HEK293 (cell line): Measurements from ENCODE around the gene ADCK2.

Source experiments
- CTCF ChIA-PET: fragments of 350-600 bp; formaldehyde crosslinking; extraction: SDS; loops from one replicate; lab custom pipeline; 2021; ENCODE audit warnings: antibody characterized with exemption; lab: Yijun Ruan, JAX
- POLR2A ChIA-PET: fragments of 300-600 bp; formaldehyde crosslinking; extraction: SDS; loops from one replicate; lab custom pipeline; 2020; ENCODE audit warnings: antibody characterized with exemption, inconsistent platforms; lab: Yijun Ruan, JAX
- H3K27ac ChIP-seq: fragments of 200-500 bp; sonication (Bioruptor generic); 2 replicates; pipeline ENCODE4 v1.5.1; 2014; ENCODE audit warnings: low read depth, low read length, control low read depth, inconsistent platforms; ENCODE audit errors: extremely low read depth
- H3K36me3 ChIP-seq, 2 experiments: fragments of 200-500 bp in 1 of 2; sonication (Bioruptor generic) in 1 of 2; 1 replicate in 1 of 2; 2 replicates in 1 of 2; pipeline ENCODE4 v1.5.1; 2014 to 2017; ENCODE audit warnings: inconsistent platforms in 2 of 2, low read length in 2 of 2; ENCODE audit not compliant: control insufficient read depth in 2 of 2, insufficient read depth in 1 of 2
- H3K4me1 ChIP-seq: fragments of 200-500 bp; sonication (Bioruptor generic); 2 replicates; pipeline ENCODE4 v1.5.1; 2014; ENCODE audit warnings: mild to moderate bottlenecking, low read length, inconsistent platforms; ENCODE audit not compliant: control insufficient read depth, insufficient read depth
- H3K4me3 ChIP-seq: 2 replicates; pipeline ENCODE4 v1.5.1; 2011; ENCODE audit warnings: low read depth, mild to moderate bottlenecking, control low read depth, low read length, moderate library complexity
- H3K9me3 ChIP-seq: fragments of 200-500 bp; sonication (Bioruptor generic); 2 replicates; pipeline ENCODE4 v1.5.1; 2014; ENCODE audit warnings: low read depth, low read length, inconsistent platforms; ENCODE audit not compliant: control insufficient read depth, insufficient read depth
- EGR2 ChIP-seq: fragments of 450-650 bp; formaldehyde crosslinking; IDR thresholded peaks from 2 replicates; pipeline ENCODE4 v1.5.1; 2016; ENCODE audit warnings: low read depth, missing biosample characterization, missing genetic modification characterization
- IKZF3 ChIP-seq: fragments of 450-650 bp; IDR thresholded peaks from 2 replicates; pipeline ENCODE4 v1.5.0; 2018; ENCODE audit warnings: missing biosample characterization, mild to moderate bottlenecking, missing genetic modification characterization, moderate library complexity
- KLF7 ChIP-seq: fragments of 450-650 bp; formaldehyde crosslinking; IDR thresholded peaks from 2 replicates; pipeline ENCODE4 v1.5.1; 2016; ENCODE audit warnings: missing biosample characterization, missing genetic modification characterization, borderline replicate concordance
- KLF9 ChIP-seq: fragments of 450-650 bp; formaldehyde crosslinking; IDR thresholded peaks from 2 replicates; pipeline ENCODE4 v1.5.1; 2016; ENCODE audit warnings: missing biosample characterization, missing genetic modification characterization, low read depth
- PATZ1 ChIP-seq: fragments of 450-650 bp; formaldehyde crosslinking; IDR thresholded peaks from 2 replicates; pipeline ENCODE4 v1.5.1; 2016; ENCODE audit warnings: missing biosample characterization, missing genetic modification characterization
- YY1 ChIP-seq: fragments of 450-650 bp; formaldehyde crosslinking; IDR thresholded peaks from 2 replicates; pipeline ENCODE4 v1.5.1; 2018; ENCODE audit warnings: missing biosample characterization, missing genetic modification characterization
- ZBTB8A ChIP-seq: fragments of 450-650 bp; formaldehyde crosslinking; IDR thresholded peaks from 2 replicates; pipeline ENCODE4 v1.5.1; 2016; ENCODE audit warnings: missing biosample characterization, missing genetic modification characterization
- ZFHX2 ChIP-seq: fragments of 450-650 bp; formaldehyde crosslinking; conservative IDR thresholded peaks from 2 replicates; pipeline ENCODE4 v1.5.1; 2016; ENCODE audit warnings: missing biosample characterization, missing genetic modification characterization
- ZIC2 ChIP-seq: fragments of 450-650 bp; formaldehyde crosslinking; IDR thresholded peaks from 2 replicates; pipeline ENCODE4 v1.5.1; 2016; ENCODE audit warnings: missing biosample characterization, missing genetic modification characterization
- ZNF112 ChIP-seq: fragments of 450-650 bp; formaldehyde crosslinking; IDR thresholded peaks from 2 replicates; pipeline ENCODE4 v1.5.0; 2017; ENCODE audit warnings: missing biosample characterization, missing genetic modification characterization
- ZNF184 ChIP-seq: fragments of 450-650 bp; IDR thresholded peaks from 2 replicates; pipeline ENCODE4 v1.5.1; 2018; ENCODE audit warnings: missing biosample characterization, mild to moderate bottlenecking, missing genetic modification characterization
- ZNF354C ChIP-seq: fragments of 450-650 bp; formaldehyde crosslinking; IDR thresholded peaks from 2 replicates; pipeline ENCODE4 v1.5.1; 2016; ENCODE audit warnings: missing biosample characterization, missing genetic modification characterization, low read depth, borderline replicate concordance
- ZNF398 ChIP-seq: fragments of 450-650 bp; formaldehyde crosslinking; IDR thresholded peaks from 2 replicates; pipeline ENCODE4 v1.5.1; 2017; ENCODE audit warnings: missing biosample characterization, missing genetic modification characterization
- ZNF48 ChIP-seq: fragments of 450-650 bp; formaldehyde crosslinking; IDR thresholded peaks from 2 replicates; pipeline ENCODE4 v1.5.1; 2016; ENCODE audit warnings: missing biosample characterization, missing genetic modification characterization
- ZNF513 ChIP-seq: fragments of 450-650 bp; IDR thresholded peaks from 2 replicates; pipeline ENCODE4 v1.5.1; 2018; ENCODE audit warnings: missing biosample characterization, missing genetic modification characterization
- ZNF555 ChIP-seq: fragments of 450-650 bp; formaldehyde crosslinking; conservative IDR thresholded peaks from 2 replicates; pipeline ENCODE4 v1.5.1; 2017; ENCODE audit warnings: missing biosample characterization, mild to moderate bottlenecking, missing genetic modification characterization, inconsistent platforms
- ZNF561 ChIP-seq: fragments of 450-650 bp; IDR thresholded peaks from 2 replicates; pipeline ENCODE4 v1.5.1; 2018; ENCODE audit warnings: missing biosample characterization, missing genetic modification characterization, borderline replicate concordance
- ZNF707 ChIP-seq: fragments of 450-650 bp; formaldehyde crosslinking; IDR thresholded peaks from 2 replicates; pipeline ENCODE4 v1.5.1; 2016; ENCODE audit warnings: missing biosample characterization, missing genetic modification characterization
- ZNF785 ChIP-seq: fragments of 450-650 bp; formaldehyde crosslinking; IDR thresholded peaks from 2 replicates; pipeline ENCODE4 v1.5.1; 2016; ENCODE audit warnings: missing biosample characterization, missing genetic modification characterization
- TF ChIP-seq, protein P1 (sequence below): fragments of 450-650 bp; formaldehyde crosslinking; IDR thresholded peaks from 2 replicates; pipeline ENCODE4 v1.5.1; 2016; ENCODE audit warnings: missing biosample characterization, missing genetic modification characterization, low read depth
- TF ChIP-seq, protein P2 (sequence below): fragments of 450-650 bp; formaldehyde crosslinking; IDR thresholded peaks from 2 replicates; pipeline ENCODE4 v1.5.1; 2016; ENCODE audit warnings: missing biosample characterization, missing genetic modification characterization
- TF ChIP-seq, protein P3 (sequence below): fragments of 450-650 bp; formaldehyde crosslinking; IDR thresholded peaks from 2 replicates; pipeline ENCODE4 v1.5.1; 2016; ENCODE audit warnings: missing biosample characterization, missing genetic modification characterization

The ADCK2 gene

GRCh38 chr7:140696024-140696679 lies 23.4 kb downstream of the ADCK2 start (continued):
- no peak for TF ChIP-seq KLF7 (tag by site-specific recombination)
- TF ChIP-seq ZBTB8A (tag by site-specific recombination): no peak
- TF ChIP-seq, protein P1, sequence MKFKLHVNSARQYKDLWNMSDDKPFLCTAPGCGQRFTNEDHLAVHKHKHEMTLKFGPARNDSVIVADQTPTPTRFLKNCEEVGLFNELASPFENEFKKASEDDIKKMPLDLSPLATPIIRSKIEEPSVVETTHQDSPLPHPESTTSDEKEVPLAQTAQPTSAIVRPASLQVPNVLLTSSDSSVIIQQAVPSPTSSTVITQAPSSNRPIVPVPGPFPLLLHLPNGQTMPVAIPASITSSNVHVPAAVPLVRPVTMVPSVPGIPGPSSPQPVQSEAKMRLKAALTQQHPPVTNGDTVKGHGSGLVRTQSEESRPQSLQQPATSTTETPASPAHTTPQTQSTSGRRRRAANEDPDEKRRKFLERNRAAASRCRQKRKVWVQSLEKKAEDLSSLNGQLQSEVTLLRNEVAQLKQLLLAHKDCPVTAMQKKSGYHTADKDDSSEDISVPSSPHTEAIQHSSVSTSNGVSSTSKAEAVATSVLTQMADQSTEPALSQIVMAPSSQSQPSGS (tag by site-specific recombination): peak; percentile 96
- TF ChIP-seq EGR2: peak; percentile 31; the same call in 1 of the 2 replicates
- no peak for TF ChIP-seq ZNF354C (tag by site-specific recombination)
- TF ChIP-seq ZNF184 (tag by site-specific recombination): no peak
- TF ChIP-seq, protein P2, sequence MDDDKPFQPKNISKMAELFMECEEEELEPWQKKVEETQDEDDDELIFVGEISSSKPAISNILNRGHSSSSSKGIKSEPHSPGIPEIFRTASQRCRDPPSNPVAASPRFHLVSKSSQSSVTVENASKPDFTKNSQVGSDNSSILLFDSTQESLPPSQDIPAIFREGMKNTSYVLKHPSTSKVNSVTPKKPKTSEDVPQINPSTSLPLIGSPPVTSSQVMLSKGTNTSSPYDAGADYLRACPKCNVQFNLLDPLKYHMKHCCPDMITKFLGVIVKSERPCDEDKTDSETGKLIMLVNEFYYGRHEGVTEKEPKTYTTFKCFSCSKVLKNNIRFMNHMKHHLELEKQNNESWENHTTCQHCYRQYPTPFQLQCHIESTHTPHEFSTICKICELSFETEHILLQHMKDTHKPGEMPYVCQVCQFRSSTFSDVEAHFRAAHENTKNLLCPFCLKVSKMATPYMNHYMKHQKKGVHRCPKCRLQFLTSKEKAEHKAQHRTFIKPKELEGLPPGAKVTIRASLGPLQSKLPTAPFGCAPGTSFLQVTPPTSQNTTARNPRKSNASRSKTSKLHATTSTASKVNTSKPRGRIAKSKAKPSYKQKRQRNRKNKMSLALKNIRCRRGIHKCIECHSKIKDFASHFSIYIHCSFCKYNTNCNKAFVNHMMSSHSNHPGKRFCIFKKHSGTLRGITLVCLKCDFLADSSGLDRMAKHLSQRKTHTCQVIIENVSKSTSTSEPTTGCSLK (tag by site-specific recombination): no peak
- TF ChIP-seq, all 188 proteins: peak for 8

GRCh38 chr7:140696680-140697446 lies 24.1 kb downstream of the ADCK2 start, which contains the start of gene NDUFB2:
TSS of gene NDUFB2 (plus strand) at chr7:140696708. CDS start at chr7:140696745, 37 bp downstream.
- Histone ChIP-seq H3K36me3 (peaks cover 0 to 44% of the 10 kb centered on the region in 2 experiments; a peak in 1 of 3 replicates), H3K9me3 (no peaks in the 10 kb centered on the region), H3K27ac (peak within 1 kb of the TSS; percentile 79), H3K4me3 (peak within 1 kb of the TSS; percentile 87), H3K4me1 (no peaks in the 10 kb centered on the region)
- ChIA-PET POLR2A (interaction anchor here (0.6 to 1.3 kb wide), 9 partner anchors 10 to 318 kb away, joined by 3 to 11 read pairs (median 4); partner anchors contain the start of gene MRPS33), CTCF (no interaction called here)
- TF ChIP-seq KLF9 (tag by site-specific recombination) (peak; percentile 70), YY1 (tag by site-specific recombination) (peak; percentile 87), ZIC2 (peak; percentile 88), ZNF707 (tag by site-specific recombination) (no peak), ZNF555 (tag by site-specific recombination) (no peak), ZNF398 (peak; percentile 79), PATZ1 (tag by site-specific recombination) (peak; percentile 97), IKZF3 (tag by site-specific recombination) (no peak), ZNF785 (tag by site-specific recombination) (0 out of 2 replicates have a peak, but pooled peaks have one; percentile 72), ZNF48 (tag by site-specific recombination) (no peak), ZFHX2 (tag by site-specific recombination) (peak; percentile 39; the same call in 1 of the 2 replicates), ZNF513 (no peak), ZNF112 (tag by site-specific recombination) (no peak), ZNF561 (peak; percentile 94)
- TF ChIP-seq, protein P3, sequence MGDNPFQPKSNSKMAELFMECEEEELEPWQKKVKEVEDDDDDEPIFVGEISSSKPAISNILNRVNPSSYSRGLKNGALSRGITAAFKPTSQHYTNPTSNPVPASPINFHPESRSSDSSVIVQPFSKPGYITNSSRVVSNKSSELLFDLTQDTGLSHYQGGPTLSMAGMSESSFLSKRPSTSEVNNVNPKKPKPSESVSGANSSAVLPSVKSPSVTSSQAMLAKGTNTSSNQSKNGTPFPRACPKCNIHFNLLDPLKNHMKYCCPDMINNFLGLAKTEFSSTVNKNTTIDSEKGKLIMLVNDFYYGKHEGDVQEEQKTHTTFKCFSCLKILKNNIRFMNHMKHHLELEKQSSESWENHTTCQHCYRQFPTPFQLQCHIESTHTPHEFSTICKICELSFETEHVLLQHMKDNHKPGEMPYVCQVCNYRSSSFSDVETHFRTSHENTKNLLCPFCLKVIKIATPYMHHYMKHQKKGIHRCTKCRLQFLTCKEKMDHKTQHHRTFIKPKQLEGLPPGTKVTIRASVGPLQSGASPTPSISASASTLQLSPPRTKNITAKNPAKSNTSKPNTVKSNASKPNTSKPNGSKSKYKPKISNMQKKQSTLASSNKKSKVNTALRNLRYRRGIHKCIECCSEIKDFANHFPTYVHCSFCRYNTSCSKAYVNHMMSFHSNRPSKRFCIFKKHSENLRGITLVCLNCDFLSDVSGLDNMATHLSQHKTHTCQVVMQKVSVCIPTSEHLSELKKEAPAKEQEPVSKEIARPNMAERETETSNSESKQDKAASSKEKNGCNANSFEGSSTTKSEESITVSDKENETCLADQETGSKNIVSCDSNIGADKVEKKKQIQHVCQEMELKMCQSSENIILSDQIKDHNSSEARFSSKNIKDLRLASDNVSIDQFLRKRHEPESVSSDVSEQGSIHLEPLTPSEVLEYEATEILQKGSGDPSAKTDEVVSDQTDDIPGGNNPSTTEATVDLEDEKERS: no peak
